ENCODE measurements around the gene SORCS2.

SORCS2 gene

DNA sequence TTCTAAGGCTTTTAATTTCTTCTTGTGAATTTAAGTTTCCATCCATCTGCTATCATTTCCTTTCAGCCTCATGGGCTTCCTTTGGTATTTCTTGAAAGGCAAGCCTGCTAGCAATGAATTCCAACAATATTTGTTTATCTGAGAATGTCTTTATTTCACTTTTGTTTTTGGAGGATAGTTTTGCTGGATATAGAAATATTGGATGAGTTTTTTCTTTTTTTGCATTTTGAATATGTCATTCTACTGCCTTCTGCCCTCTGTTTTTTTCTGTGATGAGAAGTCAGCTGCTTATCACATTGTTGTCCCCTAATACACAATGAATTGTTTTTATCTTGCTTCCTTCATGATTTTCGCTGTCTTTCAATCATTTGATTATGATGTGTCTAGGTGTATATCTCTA lies 13.2 kb upstream of the SORCS2 start:
- peaks cover 15% of the 10 kb centered on the region for H3K9me3 ChIP-seq (ENCODE audit: insufficient read depth, low read length)
- TF ChIP-seq SUZ12 (IDR thresholded peaks at IDR 0.05; ENCODE audit: extremely low read depth, insufficient read depth, insufficient read length) (no peak), YY1 (IDR thresholded peaks at IDR 0.05; ENCODE audit: insufficient read depth, insufficient read length) (no peak), ZNF274 (IDR thresholded peaks at IDR 0.05; ENCODE audit: low read depth, low read length) (no peak)
- no peak for DNase-seq (ENCODE audit: low read depth, low spot score)
- no peaks in the 10 kb centered on the region for H3K27me3 ChIP-seq (ENCODE audit: insufficient read depth, insufficient read length)
- H3K4me3 ChIP-seq (ENCODE audit: insufficient read length, low read depth), result no peak overlapping the region
- H3K36me3 ChIP-seq (ENCODE audit: insufficient read depth, insufficient read length, low read length), result no peaks in the 10 kb centered on the region
- H3K4me1 ChIP-seq (ENCODE audit: insufficient read depth, insufficient read length), result no peaks in the 10 kb centered on the region
- no peak overlapping the region for H3K9ac ChIP-seq (ENCODE audit: insufficient read length, low read depth)

DNA sequence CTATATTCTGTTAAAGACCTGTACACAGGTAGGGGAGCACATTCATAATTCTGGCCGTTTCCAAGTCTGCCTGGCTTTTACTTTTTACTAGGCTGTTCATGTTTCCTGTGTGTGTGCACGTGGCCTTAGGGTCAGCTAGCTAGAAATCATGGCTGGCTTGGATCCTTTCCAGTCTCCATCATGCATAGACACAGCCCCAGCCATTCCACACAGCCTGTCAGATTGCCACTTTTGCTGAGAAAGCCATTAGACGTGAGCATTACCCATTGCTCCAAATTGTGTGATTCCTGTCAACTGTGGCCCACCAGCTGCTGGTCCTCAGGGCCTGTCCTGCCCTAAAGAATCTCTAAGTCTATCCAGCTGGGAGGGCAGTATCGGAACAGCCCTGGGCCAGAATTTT lies 11.4 kb upstream of the SORCS2 start:
- TF ChIP-seq YY1 (IDR thresholded peaks at IDR 0.05; ENCODE audit: insufficient read depth, insufficient read length), result no peak
- no peak for TF ChIP-seq ZNF274 (IDR thresholded peaks at IDR 0.05; ENCODE audit: low read depth, low read length)
- no peak for TF ChIP-seq SUZ12 (IDR thresholded peaks at IDR 0.05; ENCODE audit: extremely low read depth, insufficient read depth, insufficient read length)
- H3K4me1 ChIP-seq (ENCODE audit: insufficient read depth, insufficient read length), result no peaks in the 10 kb centered on the region
- H3K9me3 ChIP-seq (ENCODE audit: insufficient read depth, low read length), result peaks cover 15% of the 10 kb centered on the region
- H3K36me3 ChIP-seq (ENCODE audit: insufficient read depth, insufficient read length, low read length), result no peaks in the 10 kb centered on the region
- no peak for DNase-seq (ENCODE audit: low read depth, low spot score)
- no peak overlapping the region for H3K4me3 ChIP-seq (ENCODE audit: insufficient read length, low read depth)
- no peaks in the 10 kb centered on the region for H3K27me3 ChIP-seq (ENCODE audit: insufficient read depth, insufficient read length)
- no peak overlapping the region for H3K9ac ChIP-seq (ENCODE audit: insufficient read length, low read depth)

DNA sequence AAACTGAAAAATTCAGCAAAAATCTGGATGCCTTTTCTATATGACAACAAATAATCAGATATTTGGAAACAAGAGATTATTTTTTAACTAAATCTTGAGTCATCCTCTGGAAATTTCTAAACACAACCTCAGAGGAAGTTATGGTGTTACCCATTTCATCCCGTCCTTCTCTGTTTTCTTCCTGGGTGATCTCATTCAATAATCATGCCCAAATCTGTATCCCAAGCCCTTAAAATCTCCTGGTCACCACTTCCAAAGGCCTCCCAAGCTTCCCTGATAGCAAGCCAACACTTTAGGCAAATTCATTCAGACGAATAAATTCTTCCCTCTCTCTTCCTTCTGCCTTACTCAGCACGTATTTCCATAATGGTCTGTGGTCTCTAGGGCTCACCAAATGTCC lies 9.7 kb upstream of the SORCS2 start:
- DNase-seq (ENCODE audit: low read depth, low spot score), result no peak
- H3K9ac ChIP-seq (ENCODE audit: insufficient read length, low read depth), result no peak overlapping the region
- no peak for TF ChIP-seq SUZ12 (IDR thresholded peaks at IDR 0.05; ENCODE audit: extremely low read depth, insufficient read depth, insufficient read length)
- no peak for TF ChIP-seq ZNF274 (IDR thresholded peaks at IDR 0.05; ENCODE audit: low read depth, low read length)
- no peak for TF ChIP-seq YY1 (IDR thresholded peaks at IDR 0.05; ENCODE audit: insufficient read depth, insufficient read length)
- H3K36me3 ChIP-seq (ENCODE audit: insufficient read depth, insufficient read length, low read length), result no peaks in the 10 kb centered on the region
- no peaks in the 10 kb centered on the region for H3K27me3 ChIP-seq (ENCODE audit: insufficient read depth, insufficient read length)
- H3K9me3 ChIP-seq (ENCODE audit: insufficient read depth, low read length), result peaks cover 15% of the 10 kb centered on the region
- peaks cover 5% of the 10 kb centered on the region for H3K4me1 ChIP-seq (ENCODE audit: insufficient read depth, insufficient read length)
- no peak overlapping the region for H3K4me3 ChIP-seq (ENCODE audit: insufficient read length, low read depth)

DNA sequence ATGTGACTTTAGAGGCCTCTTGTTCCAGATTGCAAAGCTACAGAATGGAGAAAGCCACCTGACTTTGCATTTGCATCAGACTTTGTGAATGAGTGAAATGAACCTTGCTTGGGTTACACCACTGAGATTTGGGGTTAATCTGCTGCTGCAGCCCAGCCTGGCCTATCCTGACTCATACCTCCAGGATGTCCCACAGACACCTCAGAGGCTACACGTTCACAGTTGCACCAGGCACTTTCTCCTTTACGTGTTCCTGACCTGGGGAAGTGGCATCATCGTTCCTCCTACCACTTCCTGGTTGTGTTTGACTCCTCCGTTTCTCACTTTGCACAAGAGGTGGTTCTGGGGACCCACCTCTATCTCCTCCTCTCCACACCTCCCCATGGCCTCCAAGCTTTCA lies 9.2 kb upstream of the SORCS2 start:
- H3K4me3 ChIP-seq (ENCODE audit: insufficient read length, low read depth), result no peak overlapping the region
- TF ChIP-seq YY1 (IDR thresholded peaks at IDR 0.05; ENCODE audit: insufficient read depth, insufficient read length) (no peak), ZNF274 (IDR thresholded peaks at IDR 0.05; ENCODE audit: low read depth, low read length) (no peak), SUZ12 (IDR thresholded peaks at IDR 0.05; ENCODE audit: extremely low read depth, insufficient read depth, insufficient read length) (no peak)
- H3K4me1 ChIP-seq (ENCODE audit: insufficient read depth, insufficient read length), result peaks cover 5% of the 10 kb centered on the region
- H3K36me3 ChIP-seq (ENCODE audit: insufficient read depth, insufficient read length, low read length), result no peaks in the 10 kb centered on the region
- H3K9me3 ChIP-seq (ENCODE audit: insufficient read depth, low read length), result peaks cover 15% of the 10 kb centered on the region
- no peak overlapping the region for H3K9ac ChIP-seq (ENCODE audit: insufficient read length, low read depth)
- H3K27me3 ChIP-seq (ENCODE audit: insufficient read depth, insufficient read length), result peaks cover under 1% of the 10 kb centered on the region
- no peak for DNase-seq (ENCODE audit: low read depth, low spot score)

DNA sequence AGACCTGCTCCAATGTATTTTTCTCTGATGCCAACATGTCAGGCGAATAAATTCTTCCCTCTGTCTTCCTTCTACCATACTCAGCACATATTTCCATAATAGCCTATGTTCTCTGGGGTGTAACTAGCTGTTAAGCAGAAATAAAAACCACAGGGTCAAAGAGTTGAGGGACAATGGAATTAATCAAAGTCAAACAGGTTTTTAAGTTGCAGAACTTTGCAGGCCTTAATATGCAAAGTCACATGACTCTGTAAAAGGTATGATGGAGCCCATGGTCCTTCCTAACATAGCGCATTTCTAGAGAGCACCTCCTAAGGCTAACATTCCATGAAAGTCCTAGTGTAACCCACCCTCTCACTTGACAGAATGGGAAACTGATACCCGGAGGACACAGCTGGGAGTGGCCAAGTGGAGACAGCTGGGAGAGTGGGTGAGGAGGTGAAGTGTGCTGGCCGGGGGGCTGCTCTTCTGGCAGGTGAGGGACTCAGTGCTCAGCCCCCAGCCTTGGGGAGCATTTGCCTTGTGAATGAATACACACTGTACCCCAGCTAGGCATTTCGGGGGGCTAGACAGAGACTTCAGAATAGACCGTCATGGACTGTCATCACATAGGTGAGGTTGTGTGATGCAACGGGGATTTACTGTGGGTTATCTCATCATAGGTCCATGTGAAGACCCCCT lies 8.4 kb upstream of the SORCS2 start:
- DNase-seq (ENCODE audit: low read depth, low spot score), result no peak
- TF ChIP-seq SUZ12 (IDR thresholded peaks at IDR 0.05; ENCODE audit: extremely low read depth, insufficient read depth, insufficient read length), result no peak
- peaks cover 8% of the 10 kb centered on the region for H3K27me3 ChIP-seq (ENCODE audit: insufficient read depth, insufficient read length)
- no peaks in the 10 kb centered on the region for H3K36me3 ChIP-seq (ENCODE audit: insufficient read depth, insufficient read length, low read length)
- peaks cover 5% of the 10 kb centered on the region for H3K4me1 ChIP-seq (ENCODE audit: insufficient read depth, insufficient read length)
- no peak overlapping the region for H3K4me3 ChIP-seq (ENCODE audit: insufficient read length, low read depth)
- peaks cover 13% of the 10 kb centered on the region for H3K9me3 ChIP-seq (ENCODE audit: insufficient read depth, low read length)
- no peak overlapping the region for H3K9ac ChIP-seq (ENCODE audit: insufficient read length, low read depth)

DNA sequence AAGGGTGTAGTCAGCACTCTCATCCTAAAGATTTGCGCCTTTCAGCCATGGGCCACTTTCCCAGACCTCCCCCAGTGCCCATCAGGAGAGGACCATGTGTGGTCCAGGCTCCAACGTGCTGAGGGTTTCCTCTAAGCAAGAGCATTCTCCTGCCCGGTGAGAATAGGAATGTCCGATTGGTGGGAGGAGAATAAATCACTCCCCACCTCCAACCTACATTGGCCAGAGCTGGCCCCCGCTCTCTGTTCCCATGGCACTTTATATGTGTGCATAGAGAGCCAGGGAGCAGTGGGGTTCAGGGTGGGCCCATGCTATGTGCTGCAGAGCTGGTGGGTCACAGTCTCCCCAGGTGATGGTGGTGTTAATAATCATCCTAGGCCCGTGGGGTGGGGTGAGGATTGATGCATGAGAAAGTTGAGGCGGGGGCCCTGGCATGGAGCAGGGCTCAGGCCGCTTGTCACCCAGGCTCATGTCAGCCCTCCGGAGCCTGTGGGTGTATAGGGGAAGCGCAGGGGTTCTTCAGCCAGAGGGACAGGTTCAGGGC lies 6.8 kb upstream of the SORCS2 start:
- Histone ChIP-seq H3K9ac (ENCODE audit: insufficient read length, low read depth) (no peak overlapping the region), H3K4me1 (ENCODE audit: insufficient read depth, insufficient read length) (peaks cover 5% of the 10 kb centered on the region), H3K9me3 (ENCODE audit: insufficient read depth, low read length) (no peaks in the 10 kb centered on the region), H3K27me3 (ENCODE audit: insufficient read depth, insufficient read length) (peaks cover 24% of the 10 kb centered on the region), H3K36me3 (ENCODE audit: insufficient read depth, insufficient read length, low read length) (no peaks in the 10 kb centered on the region), H3K4me3 (ENCODE audit: insufficient read length, low read depth) (no peak overlapping the region)
- DNase-seq (ENCODE audit: low read depth, low spot score), result no peak
- TF ChIP-seq ZNF274 (IDR thresholded peaks at IDR 0.05; ENCODE audit: low read depth, low read length), result no peak

DNA sequence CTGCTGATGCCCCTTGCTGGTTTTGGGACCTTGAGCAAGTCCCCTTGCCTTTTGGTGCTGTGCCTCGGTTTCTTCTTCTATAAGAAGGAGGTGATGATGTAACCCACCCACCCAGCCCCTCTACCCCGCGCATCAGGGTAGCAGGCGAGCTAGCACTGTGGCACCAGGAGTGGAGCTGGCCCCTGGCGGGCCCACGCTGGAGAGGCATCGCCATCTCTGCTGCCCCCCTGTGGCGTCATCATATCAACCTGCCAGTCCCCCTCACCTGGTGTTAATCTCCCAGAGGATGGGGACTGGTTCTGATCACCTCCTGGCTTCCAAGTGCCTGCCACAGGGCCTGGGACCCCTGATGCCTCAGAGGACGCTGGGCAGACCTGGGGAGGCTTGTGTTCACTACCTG lies 6.3 kb upstream of the SORCS2 start:
- Histone ChIP-seq H3K9me3 (ENCODE audit: insufficient read depth, low read length) (no peaks in the 10 kb centered on the region), H3K27me3 (ENCODE audit: insufficient read depth, insufficient read length) (peaks cover 28% of the 10 kb centered on the region), H3K9ac (ENCODE audit: insufficient read length, low read depth) (no peak overlapping the region), H3K4me3 (ENCODE audit: insufficient read length, low read depth) (no peak overlapping the region), H3K36me3 (ENCODE audit: insufficient read depth, insufficient read length, low read length) (no peaks in the 10 kb centered on the region), H3K4me1 (ENCODE audit: insufficient read depth, insufficient read length) (peaks cover 5% of the 10 kb centered on the region)
- TF ChIP-seq SUZ12 (IDR thresholded peaks at IDR 0.05; ENCODE audit: extremely low read depth, insufficient read depth, insufficient read length) (no peak), YY1 (IDR thresholded peaks at IDR 0.05; ENCODE audit: insufficient read depth, insufficient read length) (no peak), ZNF274 (IDR thresholded peaks at IDR 0.05; ENCODE audit: low read depth, low read length) (no peak)
- no peak for DNase-seq (ENCODE audit: low read depth, low spot score)
